GM12801 (cell line): ENCODE results near the gene CACNA1G.

ENCODE experiments used
- CTCF ChIP-seq: IDR thresholded peaks from one replicate; pipeline ENCODE4 v1.5.1; 2011; ENCODE audit warnings: control low read depth; ENCODE audit not compliant: insufficient read length; ENCODE audit errors: extremely low read depth

The CACNA1G gene

DNA sequence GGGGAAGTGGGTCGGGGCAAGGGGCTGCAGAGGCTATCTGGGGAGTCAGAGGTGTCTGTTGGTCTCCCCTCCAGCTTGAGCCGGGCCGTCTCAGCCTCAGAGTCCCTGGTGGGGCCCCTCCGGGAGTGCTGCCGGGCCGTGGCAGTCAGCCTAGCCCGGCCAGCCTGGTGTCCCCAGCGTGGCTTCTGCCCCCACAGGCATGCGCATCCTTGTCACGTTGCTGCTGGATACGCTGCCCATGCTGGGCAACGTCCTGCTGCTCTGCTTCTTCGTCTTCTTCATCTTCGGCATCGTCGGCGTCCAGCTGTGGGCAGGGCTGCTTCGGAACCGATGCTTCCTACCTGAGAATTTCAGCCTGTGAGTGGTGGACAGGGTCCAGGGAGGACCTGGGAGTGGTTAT is 11.2 kb downstream of the CACNA1G start:
- TF ChIP-seq CTCF: no peak

- TF ChIP-seq CTCF: no peak
Observed at GRCh38 chr17:50572541-50572940, 12.0 kb downstream of the CACNA1G start.

- TF ChIP-seq CTCF: no peak
Observed at GRCh38 chr17:50573866-50574611, 13.5 kb downstream of the CACNA1G start.

- TF ChIP-seq CTCF: no peak
Observed at GRCh38 chr17:50575581-50576210, 15.2 kb downstream of the CACNA1G start.

- TF ChIP-seq CTCF: no peak
Observed at GRCh38 chr17:50576864-50577263, 16.3 kb downstream of the CACNA1G start.

- no peak for TF ChIP-seq CTCF
Observed at GRCh38 chr17:50577451-50577954, 17.0 kb downstream of the CACNA1G start.

- TF ChIP-seq CTCF: no peak
Observed at GRCh38 chr17:50578173-50578572, 17.7 kb downstream of the CACNA1G start.
